T-helper 2 cell treated with Interferon-gamma antibody and Interleukin-4, amounts not matched to agents 5 μg/mL and 100 μg/mL, for 36 hours (primary cell): Measurements from ENCODE around the gene MYBPH.

Experiments used
- DNase-seq: peaks from one replicate; pipeline ENCODE4 v3.0.0; 2021; ENCODE audit warnings: low spot score
- H3K27ac Mint-ChIP-seq: one replicate; pipeline ENCODE4 v1.8.0; 2021; ENCODE audit warnings: mild to moderate bottlenecking, mixed read lengths
- H3K27me3 Mint-ChIP-seq: one replicate; pipeline ENCODE4 v1.8.0; 2021; ENCODE audit warnings: low read depth, mixed read lengths
- H3K36me3 Mint-ChIP-seq: one replicate; pipeline ENCODE4 v1.8.0; 2021; ENCODE audit warnings: low read depth, mixed read lengths
- H3K4me1 Mint-ChIP-seq: one replicate; pipeline ENCODE4 v1.8.0; 2021; ENCODE audit warnings: low read depth, mixed read lengths
- H3K4me3 Mint-ChIP-seq: one replicate; pipeline ENCODE4 v1.8.0; 2022; ENCODE audit warnings: mild to moderate bottlenecking, moderate library complexity, mixed read lengths
- H3K9me3 Mint-ChIP-seq: one replicate; pipeline ENCODE4 v1.8.0; 2021; ENCODE audit warnings: mixed read lengths

The MYBPH gene, protein sequence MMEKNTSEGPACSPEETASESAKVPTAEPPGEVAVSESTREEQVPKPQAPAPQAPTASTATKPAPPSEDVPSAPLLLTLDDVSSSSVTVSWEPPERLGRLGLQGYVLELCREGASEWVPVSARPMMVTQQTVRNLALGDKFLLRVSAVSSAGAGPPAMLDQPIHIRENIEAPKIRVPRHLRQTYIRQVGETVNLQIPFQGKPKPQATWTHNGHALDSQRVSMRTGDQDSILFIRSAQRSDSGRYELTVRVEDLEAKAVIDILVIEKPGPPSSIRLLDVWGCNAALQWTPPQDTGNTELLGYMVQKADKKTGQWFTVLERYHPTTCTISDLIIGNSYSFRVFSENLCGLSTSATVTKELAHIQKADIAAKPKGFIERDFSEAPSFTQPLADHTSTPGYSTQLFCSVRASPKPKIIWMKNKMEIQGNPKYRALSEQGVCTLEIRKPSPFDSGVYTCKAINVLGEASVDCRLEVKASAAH

DNA sequence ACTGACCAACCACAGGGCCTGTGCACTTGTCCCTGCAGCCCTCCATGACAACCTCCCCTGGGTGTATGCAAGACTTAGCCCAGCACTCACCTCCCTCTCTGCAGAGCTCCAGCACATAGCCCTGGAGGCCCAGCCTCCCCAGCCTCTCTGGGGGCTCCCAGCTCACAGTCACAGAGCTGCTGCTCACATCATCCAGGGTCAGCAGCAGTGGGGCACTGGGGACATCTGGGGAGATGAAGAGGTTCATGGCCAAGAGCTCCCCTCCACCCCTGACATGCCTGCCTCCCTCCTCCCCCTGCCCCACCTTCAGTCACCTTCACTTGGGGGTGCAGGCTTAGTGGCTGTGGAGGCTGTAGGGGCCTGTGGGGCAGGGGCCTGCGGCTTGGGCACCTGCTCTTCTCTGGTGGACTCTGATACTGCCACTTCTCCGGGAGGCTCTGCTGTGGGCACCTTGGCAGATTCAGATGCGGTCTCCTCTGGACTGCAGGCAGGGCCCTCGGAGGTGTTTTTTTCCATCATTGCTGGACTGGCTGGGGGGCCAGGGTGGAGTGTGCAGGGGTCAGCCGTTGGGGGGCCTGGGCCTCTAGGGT is at the start of gene MYBPH:
TSS of gene MYBPH (minus strand) at position 590 of the 590 bp plus-strand sequence. CDS start at position 519, 71 bp downstream.
- Mint-ChIP-seq H3K36me3 (no peaks in the 10 kb centered on the region), H3K9me3 (no peaks in the 10 kb centered on the region), H3K4me1 (no peaks in the 10 kb centered on the region), H3K27ac (no peak within 1 kb of the TSS), H3K4me3 (no peak within 1 kb of the TSS), H3K27me3 (no peaks in the 10 kb centered on the region)
- no peak for DNase-seq

DNA sequence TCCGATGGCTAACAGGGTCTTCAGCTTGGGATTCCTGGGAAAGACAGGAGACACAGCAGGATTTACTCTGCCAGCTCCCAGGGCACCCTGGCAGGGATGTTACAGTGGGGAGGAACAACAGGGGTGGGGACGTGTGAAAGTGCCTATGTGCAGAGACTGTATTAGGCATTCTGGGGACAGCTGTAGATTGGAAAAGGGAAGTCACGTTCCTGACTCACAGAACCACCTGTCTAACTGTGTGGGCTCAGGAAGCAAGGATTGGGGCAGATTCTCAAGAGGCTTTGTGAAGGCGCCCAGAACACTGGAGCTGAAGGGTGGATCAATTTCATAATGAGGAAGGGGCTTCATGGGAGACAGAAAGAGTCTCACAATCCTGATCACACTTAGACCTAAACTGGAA is 49.4 kb upstream of the MYBPH start:
- no peak overlapping the region for H3K27ac Mint-ChIP-seq
- H3K36me3 Mint-ChIP-seq, result no peaks in the 10 kb centered on the region
- peaks cover 2% of the 10 kb centered on the region for H3K27me3 Mint-ChIP-seq
- H3K4me1 Mint-ChIP-seq, result no peaks in the 10 kb centered on the region
- no peak overlapping the region for H3K4me3 Mint-ChIP-seq
- DNase-seq, result no peak
- H3K9me3 Mint-ChIP-seq, result no peaks in the 10 kb centered on the region

GRCh38 chr1:203223012-203223775 is 47.6 kb upstream of the MYBPH start:
- peaks cover 11% of the 10 kb centered on the region for H3K27me3 Mint-ChIP-seq
- H3K4me1 Mint-ChIP-seq, result no peaks in the 10 kb centered on the region
- H3K27ac Mint-ChIP-seq, result no peak overlapping the region
- DNase-seq, result no peak
- no peaks in the 10 kb centered on the region for H3K36me3 Mint-ChIP-seq
- no peak overlapping the region for H3K4me3 Mint-ChIP-seq
- H3K9me3 Mint-ChIP-seq, result no peaks in the 10 kb centered on the region

- no peaks in the 10 kb centered on the region for H3K36me3 Mint-ChIP-seq
- no peaks in the 10 kb centered on the region for H3K9me3 Mint-ChIP-seq
- peaks cover 17% of the 10 kb centered on the region for H3K27me3 Mint-ChIP-seq
- no peak for DNase-seq
- no peak overlapping the region for H3K4me3 Mint-ChIP-seq
- H3K4me1 Mint-ChIP-seq, result no peaks in the 10 kb centered on the region
- no peak overlapping the region for H3K27ac Mint-ChIP-seq
These were observed 44.3 kb upstream of the MYBPH start for GRCh38 chr1:203219934-203220333.

GRCh38 chr1:203219171-203219570 is 43.5 kb upstream of the MYBPH start:
- Mint-ChIP-seq H3K27me3 (peaks cover 17% of the 10 kb centered on the region), H3K9me3 (no peaks in the 10 kb centered on the region), H3K4me1 (no peaks in the 10 kb centered on the region), H3K27ac (no peak overlapping the region), H3K4me3 (no peak overlapping the region), H3K36me3 (no peaks in the 10 kb centered on the region)
- DNase-seq, result no peak

GRCh38 chr1:203217668-203218067 is 42.0 kb upstream of the MYBPH start:
- H3K27ac Mint-ChIP-seq, result no peak overlapping the region
- DNase-seq, result no peak
- H3K9me3 Mint-ChIP-seq, result no peaks in the 10 kb centered on the region
- no peak overlapping the region for H3K4me3 Mint-ChIP-seq
- no peaks in the 10 kb centered on the region for H3K36me3 Mint-ChIP-seq
- H3K4me1 Mint-ChIP-seq, result no peaks in the 10 kb centered on the region
- peaks cover 20% of the 10 kb centered on the region for H3K27me3 Mint-ChIP-seq

DNA sequence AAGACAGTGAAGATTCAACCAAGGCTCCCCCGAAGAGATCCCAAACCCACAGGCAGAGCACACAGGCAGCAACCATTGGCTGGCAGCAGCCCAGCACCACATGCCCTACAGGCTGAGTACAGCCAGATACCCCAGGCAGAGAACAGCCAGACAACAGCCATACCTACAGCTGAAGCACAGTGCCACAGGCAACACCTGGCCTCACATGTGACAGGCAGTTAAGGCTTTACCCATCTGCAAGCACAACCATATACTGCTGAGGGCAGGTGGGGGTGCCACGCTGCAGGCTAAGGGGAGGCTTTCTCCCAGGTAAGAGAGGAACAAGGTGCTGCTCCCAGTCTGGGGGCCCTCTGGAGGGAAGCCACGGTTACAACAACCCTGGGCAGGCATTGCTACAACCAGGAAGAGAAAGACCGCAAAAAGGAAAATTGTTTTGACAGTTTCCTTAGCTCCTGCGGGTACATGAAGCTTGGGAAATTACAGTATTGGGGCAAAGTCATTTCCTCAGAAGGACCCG is 41.6 kb upstream of the MYBPH start:
- no peaks in the 10 kb centered on the region for H3K36me3 Mint-ChIP-seq
- H3K9me3 Mint-ChIP-seq, result no peaks in the 10 kb centered on the region
- DNase-seq, result no peak
- H3K27ac Mint-ChIP-seq, result no peak overlapping the region
- peaks cover 20% of the 10 kb centered on the region for H3K27me3 Mint-ChIP-seq
- H3K4me1 Mint-ChIP-seq, result no peaks in the 10 kb centered on the region
- H3K4me3 Mint-ChIP-seq, result no peak overlapping the region

GRCh38 chr1:203216274-203217138 is 40.9 kb upstream of the MYBPH start:
- no peaks in the 10 kb centered on the region for H3K9me3 Mint-ChIP-seq
- H3K36me3 Mint-ChIP-seq, result no peaks in the 10 kb centered on the region
- DNase-seq, result peak; percentile 39
- H3K4me3 Mint-ChIP-seq, result no peak overlapping the region
- no peaks in the 10 kb centered on the region for H3K4me1 Mint-ChIP-seq
- no peak overlapping the region for H3K27ac Mint-ChIP-seq
- peaks cover 20% of the 10 kb centered on the region for H3K27me3 Mint-ChIP-seq

- peaks cover 20% of the 10 kb centered on the region for H3K27me3 Mint-ChIP-seq
- H3K9me3 Mint-ChIP-seq, result no peaks in the 10 kb centered on the region
- no peaks in the 10 kb centered on the region for H3K36me3 Mint-ChIP-seq
- DNase-seq, result no peak
- H3K4me3 Mint-ChIP-seq, result no peak overlapping the region
- H3K27ac Mint-ChIP-seq, result no peak overlapping the region
- H3K4me1 Mint-ChIP-seq, result no peaks in the 10 kb centered on the region
These were observed 39.9 kb upstream of the MYBPH start for GRCh38 chr1:203215573-203215972.

- H3K4me1 Mint-ChIP-seq, result no peaks in the 10 kb centered on the region
- DNase-seq, result no peak
- no peaks in the 10 kb centered on the region for H3K9me3 Mint-ChIP-seq
- H3K27ac Mint-ChIP-seq, result no peak overlapping the region
- peaks cover 24% of the 10 kb centered on the region for H3K27me3 Mint-ChIP-seq
- H3K36me3 Mint-ChIP-seq, result no peaks in the 10 kb centered on the region
- no peak overlapping the region for H3K4me3 Mint-ChIP-seq
These were observed 39.2 kb upstream of the MYBPH start for GRCh38 chr1:203214871-203215270.

DNA sequence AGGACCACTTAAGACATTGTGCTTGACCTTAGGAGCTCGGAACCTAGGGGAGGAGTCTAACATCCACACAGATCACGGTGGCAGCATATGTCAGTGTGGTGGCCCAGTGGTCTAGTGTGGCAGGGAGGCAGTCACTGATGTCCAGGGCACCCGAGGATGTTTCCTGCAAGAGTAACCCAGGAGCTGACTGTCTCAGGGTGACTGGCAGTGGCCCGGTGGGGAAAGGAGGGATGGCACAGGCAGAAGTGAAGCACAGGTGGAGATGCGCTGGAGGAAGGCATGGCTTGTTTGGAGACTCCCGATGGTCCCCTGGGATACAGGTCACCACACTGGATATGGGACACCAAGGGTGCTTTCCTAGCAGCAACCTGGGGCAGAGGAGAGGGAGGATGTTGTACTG is 37.5 kb upstream of the MYBPH start:
- no peak for DNase-seq
- Mint-ChIP-seq H3K27ac (no peak overlapping the region), H3K4me1 (no peaks in the 10 kb centered on the region), H3K36me3 (no peaks in the 10 kb centered on the region), H3K27me3 (peaks cover 19% of the 10 kb centered on the region), H3K4me3 (no peak overlapping the region), H3K9me3 (no peaks in the 10 kb centered on the region)

DNA sequence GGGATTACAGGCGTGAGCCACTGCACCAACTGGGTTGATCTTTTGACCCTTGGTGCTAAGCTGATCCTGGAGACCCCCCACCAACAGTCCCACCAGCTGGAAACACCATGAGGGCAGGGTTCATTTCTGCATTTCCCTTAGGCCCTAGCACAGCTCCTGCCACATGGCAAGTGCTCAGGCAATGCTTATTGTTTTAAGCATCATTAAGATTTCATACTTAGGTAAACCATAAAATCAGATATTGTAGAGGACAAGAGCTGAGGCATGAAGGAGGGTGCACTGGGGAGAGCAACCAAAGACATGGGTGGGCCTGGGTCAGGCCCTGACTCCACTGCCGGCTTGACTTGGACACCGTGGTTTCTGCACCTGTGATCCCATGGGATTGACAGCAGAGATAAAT is 36.2 kb upstream of the MYBPH start:
- DNase-seq, result no peak
- Mint-ChIP-seq H3K9me3 (no peaks in the 10 kb centered on the region), H3K4me1 (no peaks in the 10 kb centered on the region), H3K4me3 (no peak overlapping the region), H3K27me3 (peaks cover 20% of the 10 kb centered on the region), H3K27ac (no peak overlapping the region), H3K36me3 (no peaks in the 10 kb centered on the region)

DNA sequence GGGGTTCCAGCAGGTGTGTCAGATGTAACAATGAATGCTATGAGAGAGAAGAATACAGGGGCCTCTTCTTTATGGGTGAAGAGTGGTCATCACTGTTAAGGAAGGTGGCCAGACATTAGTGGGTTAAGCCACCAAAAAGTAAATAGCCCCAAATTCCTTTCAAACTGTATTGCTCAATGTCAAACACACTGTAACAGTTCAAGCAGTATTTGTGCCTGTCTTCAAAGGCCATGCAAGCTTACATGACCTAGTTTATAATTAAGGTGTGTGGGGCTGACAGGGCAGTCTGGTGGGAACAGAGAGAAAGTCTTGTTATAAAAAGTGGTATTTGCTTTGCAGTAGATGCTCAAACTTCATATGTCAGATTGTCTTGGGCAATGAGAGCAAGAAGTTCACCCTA is 35.4 kb upstream of the MYBPH start:
- H3K36me3 Mint-ChIP-seq, result no peaks in the 10 kb centered on the region
- peaks cover 15% of the 10 kb centered on the region for H3K27me3 Mint-ChIP-seq
- no peak for DNase-seq
- H3K4me3 Mint-ChIP-seq, result no peak overlapping the region
- H3K27ac Mint-ChIP-seq, result no peak overlapping the region
- no peaks in the 10 kb centered on the region for H3K4me1 Mint-ChIP-seq
- no peaks in the 10 kb centered on the region for H3K9me3 Mint-ChIP-seq
